GM19240 (cell line): Measurements from ENCODE around the gene TCF7L2.

Experiments used
- DNase-seq: peaks from one replicate; pipeline ENCODE4 v3.0.0; 2011; ENCODE audit warnings: low spot score; ENCODE audit not compliant: insufficient read length

Gene TCF7L2

GRCh38 chr10:113020838-113021237, 70.8 kb downstream of the TCF7L2 start:
- DNase-seq = no peak

GRCh38 chr10:113021268-113022040, 71.4 kb downstream of the TCF7L2 start:
- DNase-seq = no peak

- no peak for DNase-seq
Observed at GRCh38 chr10:113022265-113022664, 72.2 kb downstream of the TCF7L2 start.

DNA sequence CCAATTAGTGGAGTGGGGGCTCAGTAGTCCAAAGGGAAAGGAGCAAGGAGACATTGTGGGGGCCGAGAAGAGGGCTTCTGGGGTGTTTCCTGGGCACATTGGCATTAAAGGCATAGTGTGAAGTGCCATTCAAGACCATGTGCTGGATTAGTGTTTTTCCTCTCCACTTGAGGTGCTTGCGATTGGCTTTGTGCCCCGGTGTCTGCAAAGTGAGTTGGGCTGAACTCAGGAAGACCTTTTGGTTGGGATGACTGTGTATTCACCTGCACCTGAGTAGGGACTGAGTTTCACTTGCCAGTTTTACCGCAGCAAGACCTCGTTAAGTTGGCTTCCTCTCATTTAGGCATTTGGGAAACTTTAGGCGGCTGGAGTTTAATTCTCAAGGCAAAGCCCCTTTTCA, 73.0 kb downstream of the TCF7L2 start:
- no peak for DNase-seq

DNA sequence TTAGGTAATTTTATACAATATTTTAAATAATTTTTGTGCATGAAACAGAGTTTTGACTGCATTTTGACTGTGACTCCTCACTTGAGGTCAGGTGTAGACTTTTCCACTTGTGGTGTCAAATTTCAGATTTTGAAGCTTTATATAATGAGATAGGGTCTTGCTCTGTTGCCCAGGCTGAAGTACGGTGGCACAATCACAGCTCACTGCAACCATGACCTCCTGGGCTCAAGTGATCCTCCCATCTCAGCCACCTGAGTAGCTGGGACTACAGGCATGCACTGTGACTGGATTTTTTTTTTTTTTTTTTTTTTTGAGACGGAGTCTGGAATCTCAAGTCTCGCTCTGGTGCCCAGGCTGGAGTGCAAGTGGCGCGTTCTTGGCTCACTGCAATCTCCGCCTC, 74.9 kb downstream of the TCF7L2 start:
- DNase-seq = no peak

DNA sequence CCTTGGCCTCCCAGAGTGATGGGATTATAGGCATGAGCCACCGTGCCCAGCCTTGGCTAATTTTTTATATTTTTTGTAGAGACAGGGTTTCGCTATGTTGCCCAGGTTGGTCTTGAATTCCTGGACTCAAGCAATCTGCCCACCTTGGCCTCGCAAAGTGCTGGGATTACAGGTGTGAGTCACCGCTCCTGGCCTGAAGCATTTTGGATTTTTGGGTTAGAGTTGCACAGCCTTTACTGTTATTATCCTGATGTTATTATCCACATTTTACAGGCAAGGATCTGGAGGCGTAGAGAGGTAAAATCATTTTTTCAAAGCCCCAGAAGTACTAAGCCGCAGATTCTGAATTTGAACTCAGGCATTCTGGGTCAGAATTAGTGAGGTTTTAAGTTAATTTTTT, 75.4 kb downstream of the TCF7L2 start:
- no peak for DNase-seq

- no peak for DNase-seq
Observed at GRCh38 chr10:113026679-113027078, 76.6 kb downstream of the TCF7L2 start.

- no peak for DNase-seq
Observed at GRCh38 chr10:113027230-113027573, 77.2 kb downstream of the TCF7L2 start.

GRCh38 chr10:113027574-113028455, 77.8 kb downstream of the TCF7L2 start:
- DNase-seq = no peak

DNA sequence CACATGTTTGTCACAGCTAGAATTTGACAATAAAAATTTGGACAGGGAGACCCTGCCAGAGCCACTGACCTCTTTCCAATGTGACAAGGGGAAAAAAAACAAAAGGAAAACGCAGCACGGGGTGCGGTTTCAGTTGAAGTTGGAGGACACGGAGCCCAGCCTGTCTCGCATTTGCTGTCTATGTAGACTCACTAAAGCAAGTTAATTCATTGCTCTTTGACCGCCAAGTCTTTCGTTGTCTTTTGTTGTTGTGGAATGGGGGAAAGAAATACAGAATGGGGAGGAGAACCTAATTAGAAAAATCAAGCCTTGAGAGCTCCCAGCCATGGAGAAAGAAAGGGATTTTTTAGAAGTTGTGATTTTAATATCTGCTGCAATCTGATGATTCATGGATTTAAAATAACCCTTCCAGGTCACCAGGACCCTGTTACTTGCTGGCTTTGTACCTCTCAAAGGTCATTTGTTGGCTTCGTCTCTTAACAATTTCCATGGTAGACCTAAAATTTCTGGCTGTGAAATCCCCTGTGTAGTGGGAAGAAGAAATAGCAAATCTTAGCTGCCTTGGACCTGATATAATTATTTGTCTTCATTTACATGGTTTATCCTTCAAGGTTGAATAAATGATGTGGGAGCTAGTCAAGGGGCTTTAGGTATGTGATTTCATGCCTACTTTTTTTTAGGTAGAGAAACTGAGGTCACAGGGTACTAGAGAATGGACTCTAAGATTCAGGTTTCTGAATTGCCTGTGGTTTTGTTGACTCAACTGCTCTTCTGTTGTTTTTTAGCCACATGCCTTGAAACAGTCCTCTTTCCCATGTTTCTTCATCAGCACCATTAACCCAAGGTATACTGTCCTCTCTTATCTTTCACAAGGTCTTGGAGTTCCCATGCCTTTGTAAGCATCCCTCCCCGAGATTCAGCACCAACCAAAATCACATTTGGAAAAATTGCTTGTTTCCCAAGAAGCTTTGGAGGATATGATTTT, 78.7 kb downstream of the TCF7L2 start:
- no peak for DNase-seq

GRCh38 chr10:113030453-113030852, 80.4 kb downstream of the TCF7L2 start:
- DNase-seq = no peak

- DNase-seq = no peak
Observed at GRCh38 chr10:113031147-113031546, 81.1 kb downstream of the TCF7L2 start.

- DNase-seq = no peak
Observed at GRCh38 chr10:113033991-113034390, 83.9 kb downstream of the TCF7L2 start.

- DNase-seq = no peak
Observed at GRCh38 chr10:113035732-113036312, 85.8 kb downstream of the TCF7L2 start.

DNA sequence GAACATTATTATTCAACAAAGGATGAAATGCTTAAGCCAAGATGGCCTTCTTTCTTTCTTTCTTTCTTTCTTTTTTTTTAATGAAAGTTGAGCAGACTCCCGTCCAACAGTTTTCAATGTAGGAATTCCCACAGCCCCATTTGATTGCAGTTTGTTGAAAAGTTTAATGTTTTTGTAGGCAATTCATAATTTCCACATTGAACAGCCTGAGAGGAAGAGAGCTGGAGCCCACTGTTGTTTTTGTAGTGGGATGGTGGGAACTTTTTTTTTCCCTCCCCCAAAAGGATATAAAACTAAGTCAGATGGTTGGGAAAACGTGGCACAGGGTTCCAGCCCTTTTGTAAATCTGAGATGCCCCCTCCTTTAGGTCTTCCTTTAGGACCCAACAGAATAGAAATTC, 86.6 kb downstream of the TCF7L2 start:
- DNase-seq = no peak

- DNase-seq = no peak
Observed at GRCh38 chr10:113037218-113037617, 87.2 kb downstream of the TCF7L2 start.

GRCh38 chr10:113038183-113038582, 88.1 kb downstream of the TCF7L2 start:
- no peak for DNase-seq

DNA sequence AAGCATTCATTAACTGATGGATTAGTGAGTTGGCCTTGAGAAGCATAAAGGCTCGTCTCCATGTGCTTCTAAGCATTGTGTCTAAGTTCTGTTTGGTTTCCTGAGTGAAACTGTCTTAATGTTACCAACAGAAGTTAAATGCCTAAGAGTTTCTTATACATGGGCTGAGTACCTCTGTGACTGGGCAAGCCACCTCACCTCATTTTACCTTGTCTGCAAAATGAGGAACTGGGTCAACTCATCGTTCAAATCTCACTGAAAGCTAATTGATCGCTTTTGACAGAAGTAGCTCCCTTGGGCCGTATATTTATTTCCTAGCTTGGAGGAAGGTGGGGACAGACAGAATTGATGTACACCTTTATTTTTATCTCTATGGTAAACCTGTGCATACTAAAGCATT, 88.9 kb downstream of the TCF7L2 start:
- DNase-seq = no peak

- no peak for DNase-seq
Observed at GRCh38 chr10:113041324-113041723, 91.3 kb downstream of the TCF7L2 start.

- DNase-seq = no peak
Observed at GRCh38 chr10:113041841-113042750, 92.0 kb downstream of the TCF7L2 start.
